GM18907 (cell line): ENCODE measurements around the gene GFAP.

Experiments used
- ATAC-seq: cut with Tn5 transposase; IDR thresholded peaks from one replicate; pipeline ENCODE4 v1.9.1; 2021; ENCODE audit warnings: mild to moderate bottlenecking, moderate library complexity; ENCODE audit not compliant: unreplicated experiment

GFAP gene

DNA sequence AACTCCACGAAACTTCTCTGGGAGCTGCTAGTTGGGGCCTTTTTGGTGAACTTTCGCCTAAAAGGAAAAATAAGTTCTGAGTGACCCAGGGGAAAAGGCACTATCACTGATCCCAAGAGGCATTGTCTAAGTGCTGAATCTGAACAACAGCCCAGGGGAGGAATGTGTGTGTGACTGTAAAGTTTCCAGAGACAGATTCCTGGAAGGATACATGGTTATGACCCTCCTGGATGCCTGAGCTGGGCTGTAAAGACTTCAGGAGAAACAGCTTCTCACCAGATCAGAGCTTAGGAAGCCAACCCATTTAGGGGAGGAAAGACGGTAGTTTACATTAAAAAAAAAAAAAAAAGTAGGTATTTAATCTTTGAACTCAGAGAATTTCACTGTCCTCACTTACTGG, 47.5 kb downstream of the GFAP start:
- ATAC-seq: no peak

DNA sequence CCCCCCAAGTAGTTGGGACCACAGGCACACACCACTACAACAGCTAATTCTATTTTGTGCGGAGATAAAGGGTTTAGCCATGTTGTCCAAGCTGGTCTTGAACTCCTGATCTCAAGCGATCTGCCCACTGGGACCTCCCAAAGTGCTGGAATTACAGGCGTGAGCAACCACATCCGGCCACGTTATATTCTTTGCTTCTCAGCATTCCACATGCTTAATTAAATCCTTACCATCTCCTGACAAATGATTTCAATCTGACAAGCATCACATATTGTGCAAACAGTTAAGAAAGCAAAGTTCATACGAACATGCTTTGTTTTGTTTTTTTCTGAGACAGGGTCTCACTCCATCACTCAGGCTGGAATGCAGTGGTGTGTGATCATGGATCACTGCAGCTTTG, 49.4 kb downstream of the GFAP start:
- no peak for ATAC-seq

DNA sequence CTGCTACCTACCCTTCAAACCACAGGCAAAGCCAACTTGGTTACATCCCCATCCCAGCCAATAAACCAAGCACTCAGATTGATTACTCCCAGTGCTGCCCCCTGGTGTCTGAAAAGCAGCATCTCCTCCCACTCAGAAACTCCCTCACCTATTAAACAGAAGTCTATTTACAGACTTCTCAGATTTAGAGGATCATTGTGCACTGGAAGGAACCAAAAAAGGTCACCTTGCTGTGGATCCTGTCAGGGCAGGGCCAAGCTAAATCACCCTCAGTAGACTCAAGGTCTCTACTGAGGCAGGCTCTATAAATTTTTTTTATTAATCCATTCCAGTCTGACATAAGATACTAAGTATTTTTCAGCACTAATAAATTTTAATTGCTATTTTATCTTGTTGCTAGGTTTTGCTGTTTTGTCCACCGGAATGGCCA, 50.1 kb downstream of the GFAP start:
- ATAC-seq: no peak

DNA sequence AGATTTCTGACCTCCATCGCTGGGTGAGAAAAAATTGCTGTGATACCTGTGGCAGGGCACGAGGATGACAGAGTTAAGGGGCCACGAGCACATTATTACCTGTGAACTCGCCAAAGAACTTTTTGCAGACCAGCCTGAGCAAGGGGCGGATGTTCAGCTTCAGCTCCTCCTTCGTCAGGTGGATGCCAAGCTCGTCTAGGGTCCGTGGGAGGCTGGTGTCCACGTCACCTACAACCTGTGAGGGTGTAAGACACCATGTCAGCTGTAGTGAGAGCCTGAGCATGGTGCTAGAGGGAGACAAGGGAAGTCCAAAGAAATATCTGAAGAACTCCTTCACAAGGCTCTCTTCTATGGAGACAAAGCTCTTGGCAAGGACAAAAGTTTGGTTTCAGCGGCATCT, 50.5 kb downstream of the GFAP start:
- ATAC-seq: no peak

DNA sequence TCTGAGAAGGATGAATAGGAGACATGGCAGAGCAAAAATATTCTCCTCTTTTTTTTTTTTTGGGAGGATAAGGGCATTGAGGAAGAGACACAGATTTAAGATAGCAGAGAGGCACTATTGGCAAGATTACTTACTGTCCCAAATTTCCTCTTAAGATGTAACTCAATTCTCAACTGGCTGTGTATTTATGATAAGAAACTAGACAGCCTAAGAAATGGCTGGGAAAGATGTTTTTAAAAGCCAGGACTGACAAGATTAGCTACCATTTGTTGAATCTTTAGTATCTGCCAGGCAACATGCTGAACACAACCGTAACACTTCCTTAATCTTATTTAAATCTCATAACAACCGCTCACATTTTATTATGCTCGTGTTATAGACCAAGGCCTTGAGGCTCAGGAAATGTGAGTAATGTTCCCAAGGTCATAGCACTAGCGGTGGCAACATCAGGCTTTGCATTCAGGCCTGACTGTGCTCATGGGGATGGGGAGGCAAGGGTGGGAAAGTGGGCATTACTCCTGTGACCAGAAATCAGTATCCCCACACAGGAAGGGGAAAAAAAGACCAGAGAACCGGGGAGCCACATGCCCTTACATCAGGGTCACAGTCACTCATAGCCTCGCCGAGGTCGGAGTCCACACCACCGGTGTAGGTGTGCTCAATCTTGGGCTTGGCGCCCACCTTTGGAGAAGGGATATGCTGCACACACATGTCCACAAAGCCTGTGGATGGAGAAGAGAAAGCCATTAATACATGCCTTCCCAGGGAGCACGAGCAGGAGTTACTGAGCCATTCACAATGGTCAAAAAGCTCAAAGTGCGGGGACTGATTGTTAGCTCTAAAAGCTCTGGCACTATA, 52.0 kb downstream of the GFAP start:
- no peak for ATAC-seq

DNA sequence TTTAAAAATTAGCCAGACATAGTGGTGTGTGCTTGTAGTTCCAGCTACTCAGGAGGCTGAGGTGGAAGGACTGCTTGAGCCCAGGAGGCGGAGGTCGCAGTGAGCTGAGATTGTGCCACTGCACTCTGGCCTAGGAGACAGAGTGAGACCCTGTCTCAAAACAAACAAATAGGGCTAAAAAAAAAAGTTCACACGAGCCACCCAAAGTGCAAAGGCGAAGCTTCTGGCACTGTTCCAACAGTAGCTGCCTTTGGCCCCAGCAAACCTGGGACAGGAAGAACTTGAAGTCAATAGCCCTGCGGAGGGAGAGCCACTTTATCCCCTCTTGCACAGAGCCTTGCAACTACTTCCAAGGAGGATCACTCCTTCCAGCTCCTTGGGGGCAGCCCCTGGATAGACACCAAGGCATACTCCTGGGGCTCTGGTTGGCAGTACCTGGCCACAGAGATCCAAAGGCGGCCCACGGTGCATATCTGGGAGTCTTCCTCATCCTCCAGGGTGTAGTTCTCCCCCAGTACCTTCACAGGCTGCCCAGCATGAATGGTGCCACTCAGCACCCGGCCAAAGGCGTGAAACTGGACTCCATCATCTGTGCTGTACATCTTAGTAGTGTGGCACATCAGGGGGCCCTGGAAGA, 52.9 kb downstream of the GFAP start:
- no peak for ATAC-seq

DNA sequence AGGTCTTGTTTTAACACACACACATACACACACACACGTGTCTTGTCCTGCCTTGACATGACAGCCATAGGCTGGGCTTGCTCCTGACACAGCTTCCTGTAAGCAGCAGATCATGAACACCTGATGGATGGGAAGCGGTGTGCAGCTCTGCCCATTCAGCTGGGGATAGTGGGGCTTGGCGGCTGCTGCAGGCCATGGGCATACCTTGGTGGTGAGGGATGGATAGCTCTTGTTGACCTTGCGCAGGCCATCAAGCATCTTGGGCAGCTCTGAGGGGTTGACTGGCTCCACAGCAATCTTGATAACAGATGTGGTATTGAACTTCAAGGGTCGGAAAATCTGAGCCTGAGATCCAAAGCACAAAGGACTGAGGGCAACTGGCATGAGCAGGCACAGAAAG, 55.6 kb downstream of the GFAP start:
- ATAC-seq: no peak

DNA sequence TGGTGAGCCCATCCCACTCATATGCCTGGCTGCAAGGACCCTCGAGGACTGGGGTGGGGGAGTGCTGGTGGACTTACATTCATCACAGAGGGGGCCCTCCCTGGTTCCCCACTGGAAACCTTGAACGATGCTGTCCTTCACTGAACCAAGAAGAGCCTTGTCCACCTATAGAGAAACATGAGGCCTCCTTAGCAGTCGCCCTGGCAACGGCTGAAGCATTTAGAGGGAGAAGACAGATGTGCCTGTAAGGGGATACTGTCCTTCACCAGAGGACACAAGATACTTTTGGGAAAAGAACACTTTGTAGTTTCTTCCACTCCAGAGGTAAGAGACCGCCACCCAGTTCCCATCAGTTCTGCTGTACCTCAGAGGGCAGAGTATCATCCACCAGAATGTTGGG, 61.1 kb downstream of the GFAP start:
- ATAC-seq: no peak
